ENCODE data around the gene AIM2. TPM values are rescaled to one million over a fixed set of nuclear protein-coding genes. Genes with fewer than 3 reads are reported as not detected.
A peak's percentile ranks its signal among the peaks of the same experiment; 100 is the strongest.

The AIM2 gene
- not detected for total RNA-seq

GRCh38 chr1:159076438-159077119 is at the start of gene AIM2:
TSS of gene AIM2 (minus strand) at chr1:159076766. CDS start at chr1:159073499, 3,267 bp downstream.
- intact Hi-C loops (cut with DNase I), result loop anchor here (10.0 kb wide), 1 partner anchor 872 kb away; no protein-coding TSS in a partner anchor
- Histone ChIP-seq H3K4me1 (peaks cover 5% of the 10 kb centered on the region), H3K27me3 (no peaks in the 10 kb centered on the region), H3K36me3 (no peaks in the 10 kb centered on the region), H3K4me3 (no peak within 1 kb of the TSS), H3K27ac (peak within 1 kb of the TSS; percentile 39), H3K9me3 (no peaks in the 10 kb centered on the region)
- TF ChIP-seq POLR2AphosphoS5 (IDR thresholded peaks at IDR 0.05; ENCODE audit: insufficient read depth in 1 of 2, low read depth in 1 of 2) (no peak), CTCF (IDR thresholded peaks at IDR 0.05) (no peak), POLR2A (IDR thresholded peaks at IDR 0.05) (no peak)
- DNase-seq (ENCODE audit: extremely low spot score in 2 of 2), result no peak

GRCh38 chr1:159123587-159123986 is 47.0 kb upstream of the AIM2 start:
- intact Hi-C loops (cut with DNase I), result no loop called here
- H3K27me3 ChIP-seq, result no peaks in the 10 kb centered on the region
- TF ChIP-seq CTCF (IDR thresholded peaks at IDR 0.05) (no peak), POLR2AphosphoS5 (IDR thresholded peaks at IDR 0.05; ENCODE audit: insufficient read depth in 1 of 2, low read depth in 1 of 2) (no peak), POLR2A (IDR thresholded peaks at IDR 0.05) (no peak)

GRCh38 chr1:159122005-159122621 is 45.5 kb upstream of the AIM2 start:
- Histone ChIP-seq H3K27me3 (no peaks in the 10 kb centered on the region), H3K36me3 (no peaks in the 10 kb centered on the region), H3K4me3 (no peak overlapping the region), H3K9me3 (no peaks in the 10 kb centered on the region), H3K27ac (no peak overlapping the region), H3K4me1 (no peaks in the 10 kb centered on the region)
- intact Hi-C loops (cut with DNase I), result no loop called here
- TF ChIP-seq CTCF (IDR thresholded peaks at IDR 0.05) (no peak), POLR2A (IDR thresholded peaks at IDR 0.05) (no peak), POLR2AphosphoS5 (IDR thresholded peaks at IDR 0.05; ENCODE audit: insufficient read depth in 1 of 2, low read depth in 1 of 2) (no peak)
- no peak for DNase-seq (ENCODE audit: extremely low spot score in 2 of 2)

More at GRCh38 chr1:159123587-159123986, 47.0 kb upstream of the AIM2 start:
- H3K4me3 ChIP-seq, result no peak overlapping the region
- no peak overlapping the region for H3K27ac ChIP-seq
- no peaks in the 10 kb centered on the region for H3K9me3 ChIP-seq
- H3K4me1 ChIP-seq, result no peaks in the 10 kb centered on the region
- no peaks in the 10 kb centered on the region for H3K36me3 ChIP-seq
- DNase-seq (ENCODE audit: extremely low spot score in 2 of 2), result no peak

- Histone ChIP-seq H3K27ac (no peak overlapping the region), H3K27me3 (no peaks in the 10 kb centered on the region), H3K9me3 (no peaks in the 10 kb centered on the region), H3K36me3 (no peaks in the 10 kb centered on the region), H3K4me1 (no peaks in the 10 kb centered on the region), H3K4me3 (no peak overlapping the region)
- intact Hi-C loops (cut with DNase I), result no loop called here
- TF ChIP-seq POLR2AphosphoS5 (IDR thresholded peaks at IDR 0.05; ENCODE audit: insufficient read depth in 1 of 2, low read depth in 1 of 2), result no peak
- no peak for TF ChIP-seq CTCF (IDR thresholded peaks at IDR 0.05)
- TF ChIP-seq POLR2A (IDR thresholded peaks at IDR 0.05), result no peak
- DNase-seq (ENCODE audit: extremely low spot score in 2 of 2), result no peak
Observed at GRCh38 chr1:159121526-159121925, 45.0 kb upstream of the AIM2 start.

GRCh38 chr1:159120317-159120716 is 43.8 kb upstream of the AIM2 start:
- H3K4me1 ChIP-seq, result no peaks in the 10 kb centered on the region
- no peaks in the 10 kb centered on the region for H3K36me3 ChIP-seq
- H3K27me3 ChIP-seq, result no peaks in the 10 kb centered on the region
- H3K4me3 ChIP-seq, result no peak overlapping the region
- intact Hi-C loops (cut with DNase I), result no loop called here
- DNase-seq (ENCODE audit: extremely low spot score in 2 of 2), result no peak
- TF ChIP-seq POLR2A (IDR thresholded peaks at IDR 0.05) (no peak), POLR2AphosphoS5 (IDR thresholded peaks at IDR 0.05; ENCODE audit: insufficient read depth in 1 of 2, low read depth in 1 of 2) (no peak), CTCF (IDR thresholded peaks at IDR 0.05) (no peak)
- no peaks in the 10 kb centered on the region for H3K9me3 ChIP-seq
- H3K27ac ChIP-seq, result no peak overlapping the region

All from vagina (tissue), 2 donors.